ENCODE data around the gene VTI1A. TPM values are rescaled to one million over a fixed set of nuclear protein-coding genes. Genes with fewer than 3 reads are reported as not detected.

The VTI1A gene
- total and polyA plus RNA-seq, 4 donors: 23.5 to 46.7 (median 34.3) TPM

DNA sequence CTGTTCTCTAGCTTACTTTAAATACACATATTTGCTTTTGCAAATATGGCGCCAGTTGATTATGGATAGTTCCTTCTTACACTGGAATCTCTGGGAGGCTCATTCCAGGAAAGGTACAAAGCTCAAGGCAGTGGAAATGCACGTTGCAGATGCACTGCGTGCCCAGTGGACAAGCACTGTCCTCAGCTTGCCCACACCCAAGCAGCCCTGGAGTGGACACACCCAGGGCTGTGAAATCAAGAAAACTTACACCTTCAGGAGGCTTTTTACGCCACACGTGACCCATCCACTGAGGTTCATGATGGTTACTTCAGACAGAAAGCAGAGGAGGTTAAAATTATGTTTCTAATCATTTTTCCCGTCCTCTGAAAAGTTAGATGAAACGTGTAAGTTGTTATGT lies 248.5 kb downstream of the VTI1A start:
- Histone ChIP-seq H3K9me3 (ENCODE audit: control insufficient read depth, insufficient read depth, low read length) (no peaks in the 10 kb centered on the region), H3K36me3 (ENCODE audit: control insufficient read depth, insufficient read depth, low read length) (no peaks in the 10 kb centered on the region), H3K4me3 (ENCODE audit: low read depth, low read length) (no peak overlapping the region), H3K27me3 (ENCODE audit: control insufficient read depth, insufficient read depth, low read length) (no peaks in the 10 kb centered on the region), H3K27ac (ENCODE audit: low read depth, low read length) (no peak overlapping the region), H3K4me1 (ENCODE audit: control insufficient read depth, insufficient read depth, low read length) (no peaks in the 10 kb centered on the region)
- DNase-seq (ENCODE audit: low read depth in 4 of 6, low spot score in 6 of 6): no peak
- 83% methylated on average over 2 of the region's 7 CpGs for WGBS (ENCODE audit: insufficient coverage)

GRCh38 chr10:112696592-112696991 lies 249.6 kb downstream of the VTI1A start:
- H3K4me1 ChIP-seq (ENCODE audit: control insufficient read depth, insufficient read depth, low read length): no peaks in the 10 kb centered on the region
- WGBS (ENCODE audit: insufficient coverage): no CpG with 5 or more reads among the region's 2 CpGs
- no peaks in the 10 kb centered on the region for H3K36me3 ChIP-seq (ENCODE audit: control insufficient read depth, insufficient read depth, low read length)
- DNase-seq (ENCODE audit: low read depth in 4 of 6, low spot score in 6 of 6): no peak
- no peaks in the 10 kb centered on the region for H3K27me3 ChIP-seq (ENCODE audit: control insufficient read depth, insufficient read depth, low read length)
- no peaks in the 10 kb centered on the region for H3K9me3 ChIP-seq (ENCODE audit: control insufficient read depth, insufficient read depth, low read length)
- no peak overlapping the region for H3K27ac ChIP-seq (ENCODE audit: low read depth, low read length)
- no peak overlapping the region for H3K4me3 ChIP-seq (ENCODE audit: low read depth, low read length)

GRCh38 chr10:112698133-112698817 lies 251.3 kb downstream of the VTI1A start:
- Histone ChIP-seq H3K4me3 (ENCODE audit: low read depth, low read length) (no peak overlapping the region), H3K9me3 (ENCODE audit: control insufficient read depth, insufficient read depth, low read length) (no peaks in the 10 kb centered on the region), H3K27ac (ENCODE audit: low read depth, low read length) (no peak overlapping the region), H3K4me1 (ENCODE audit: control insufficient read depth, insufficient read depth, low read length) (no peaks in the 10 kb centered on the region), H3K36me3 (ENCODE audit: control insufficient read depth, insufficient read depth, low read length) (no peaks in the 10 kb centered on the region), H3K27me3 (ENCODE audit: control insufficient read depth, insufficient read depth, low read length) (no peaks in the 10 kb centered on the region)
- 76% methylated on average over 4 of the region's 7 CpGs for WGBS (ENCODE audit: insufficient coverage)
- peak in 1 of 6 donors; percentile 47 for DNase-seq (ENCODE audit: low read depth in 4 of 6, low spot score in 6 of 6)

- Histone ChIP-seq H3K27me3 (ENCODE audit: control insufficient read depth, insufficient read depth, low read length) (no peaks in the 10 kb centered on the region), H3K9me3 (ENCODE audit: control insufficient read depth, insufficient read depth, low read length) (no peaks in the 10 kb centered on the region), H3K36me3 (ENCODE audit: control insufficient read depth, insufficient read depth, low read length) (no peaks in the 10 kb centered on the region), H3K27ac (ENCODE audit: low read depth, low read length) (no peak overlapping the region), H3K4me1 (ENCODE audit: control insufficient read depth, insufficient read depth, low read length) (no peaks in the 10 kb centered on the region), H3K4me3 (ENCODE audit: low read depth, low read length) (no peak overlapping the region)
- DNase-seq (ENCODE audit: low read depth in 4 of 6, low spot score in 6 of 6): no peak
- WGBS (ENCODE audit: insufficient coverage): 92% methylated on average over 4 of the region's 5 CpGs
Measured at GRCh38 chr10:112698818-112699164, 251.8 kb downstream of the VTI1A start.

GRCh38 chr10:112700215-112700671 lies 253.2 kb downstream of the VTI1A start:
- Histone ChIP-seq H3K27me3 (ENCODE audit: control insufficient read depth, insufficient read depth, low read length) (no peaks in the 10 kb centered on the region), H3K4me1 (ENCODE audit: control insufficient read depth, insufficient read depth, low read length) (no peaks in the 10 kb centered on the region), H3K9me3 (ENCODE audit: control insufficient read depth, insufficient read depth, low read length) (no peaks in the 10 kb centered on the region), H3K27ac (ENCODE audit: low read depth, low read length) (no peak overlapping the region), H3K36me3 (ENCODE audit: control insufficient read depth, insufficient read depth, low read length) (no peaks in the 10 kb centered on the region), H3K4me3 (ENCODE audit: low read depth, low read length) (no peak overlapping the region)
- no peak for DNase-seq (ENCODE audit: low read depth in 4 of 6, low spot score in 6 of 6)

- Histone ChIP-seq H3K4me3 (ENCODE audit: low read depth, low read length) (no peak overlapping the region), H3K9me3 (ENCODE audit: control insufficient read depth, insufficient read depth, low read length) (no peaks in the 10 kb centered on the region), H3K27ac (ENCODE audit: low read depth, low read length) (no peak overlapping the region), H3K36me3 (ENCODE audit: control insufficient read depth, insufficient read depth, low read length) (no peaks in the 10 kb centered on the region), H3K27me3 (ENCODE audit: control insufficient read depth, insufficient read depth, low read length) (no peaks in the 10 kb centered on the region), H3K4me1 (ENCODE audit: control insufficient read depth, insufficient read depth, low read length) (no peaks in the 10 kb centered on the region)
- peak in 1 of 6 donors; percentile 53 for DNase-seq (ENCODE audit: low read depth in 4 of 6, low spot score in 6 of 6)
- no CpG with 5 or more reads among the region's 4 CpGs for WGBS (ENCODE audit: insufficient coverage)
Measured at GRCh38 chr10:112701211-112701877, 254.3 kb downstream of the VTI1A start.

DNA sequence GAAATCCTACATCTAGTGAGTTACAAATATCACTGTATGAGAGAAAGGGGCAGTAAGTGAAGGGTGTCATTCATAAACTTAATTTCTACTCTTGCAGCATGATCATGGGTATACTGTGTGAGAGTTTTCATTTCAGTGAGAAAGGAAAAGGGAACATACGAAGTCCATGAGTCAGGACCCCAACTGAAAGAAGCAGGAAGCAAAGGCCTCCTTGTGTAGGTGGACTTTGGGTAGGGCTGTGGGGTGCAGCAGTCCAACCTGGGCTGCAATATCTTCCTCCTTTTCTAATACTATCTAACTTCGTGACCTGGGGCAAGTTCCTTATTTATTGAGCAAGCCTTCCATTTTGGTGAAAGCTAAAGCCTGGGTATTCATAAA lies 254.9 kb downstream of the VTI1A start:
- Histone ChIP-seq H3K9me3 (ENCODE audit: control insufficient read depth, insufficient read depth, low read length) (no peaks in the 10 kb centered on the region), H3K36me3 (ENCODE audit: control insufficient read depth, insufficient read depth, low read length) (no peaks in the 10 kb centered on the region), H3K4me1 (ENCODE audit: control insufficient read depth, insufficient read depth, low read length) (no peaks in the 10 kb centered on the region), H3K27me3 (ENCODE audit: control insufficient read depth, insufficient read depth, low read length) (no peaks in the 10 kb centered on the region), H3K4me3 (ENCODE audit: low read depth, low read length) (no peak overlapping the region), H3K27ac (ENCODE audit: low read depth, low read length) (no peak overlapping the region)
- no peak for DNase-seq (ENCODE audit: low read depth in 4 of 6, low spot score in 6 of 6)
- 100% methylated on average over 1 of the region's 2 CpGs for WGBS (ENCODE audit: insufficient coverage)

DNA sequence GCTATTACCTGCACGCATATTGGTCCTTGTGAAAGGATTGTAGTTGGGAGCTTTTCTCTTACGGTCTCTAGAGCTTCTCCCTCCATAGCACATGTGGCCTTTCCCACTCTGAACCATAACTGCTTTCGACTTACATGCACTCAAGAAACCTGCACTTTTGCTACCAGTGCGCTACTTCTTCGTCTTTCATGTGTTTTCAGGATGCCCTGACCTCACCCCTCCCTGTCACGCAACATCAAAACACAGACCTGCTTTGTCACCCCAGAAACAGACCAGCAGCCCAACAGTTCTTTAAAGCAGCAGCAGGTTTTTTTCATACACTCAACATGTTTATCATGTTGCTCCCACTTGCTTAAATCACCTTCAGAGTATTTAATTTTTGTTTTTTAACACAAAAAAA lies 259.6 kb downstream of the VTI1A start:
- H3K9me3 ChIP-seq (ENCODE audit: control insufficient read depth, insufficient read depth, low read length): no peaks in the 10 kb centered on the region
- 89% methylated on average over 5 of the region's 6 CpGs for WGBS (ENCODE audit: insufficient coverage)
- no peak overlapping the region for H3K27ac ChIP-seq (ENCODE audit: low read depth, low read length)
- no peaks in the 10 kb centered on the region for H3K27me3 ChIP-seq (ENCODE audit: control insufficient read depth, insufficient read depth, low read length)
- no peak for DNase-seq (ENCODE audit: low read depth in 4 of 6, low spot score in 6 of 6)
- no peaks in the 10 kb centered on the region for H3K4me1 ChIP-seq (ENCODE audit: control insufficient read depth, insufficient read depth, low read length)
- no peaks in the 10 kb centered on the region for H3K36me3 ChIP-seq (ENCODE audit: control insufficient read depth, insufficient read depth, low read length)
- H3K4me3 ChIP-seq (ENCODE audit: low read depth, low read length): no peak overlapping the region

DNA sequence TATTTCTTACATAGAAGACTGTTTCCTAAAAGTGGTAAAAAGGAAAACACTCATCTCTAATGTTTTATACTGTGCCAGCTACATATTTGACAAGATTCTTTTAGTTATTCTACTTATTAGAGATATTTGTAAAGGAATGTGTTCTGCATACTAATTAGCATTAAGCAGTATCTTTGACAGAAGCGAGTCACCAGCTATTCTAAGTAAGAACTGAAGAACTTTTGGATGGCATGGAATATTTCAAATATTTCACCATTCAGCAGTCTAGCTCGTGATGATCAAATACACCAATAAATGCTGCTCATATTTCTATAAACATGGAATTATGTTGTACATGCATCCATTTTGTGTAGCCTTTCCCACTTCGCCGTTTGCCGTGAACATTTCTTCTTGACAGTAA lies 261.4 kb downstream of the VTI1A start:
- no peaks in the 10 kb centered on the region for H3K9me3 ChIP-seq (ENCODE audit: control insufficient read depth, insufficient read depth, low read length)
- no peak overlapping the region for H3K4me3 ChIP-seq (ENCODE audit: low read depth, low read length)
- H3K27ac ChIP-seq (ENCODE audit: low read depth, low read length): no peak overlapping the region
- H3K27me3 ChIP-seq (ENCODE audit: control insufficient read depth, insufficient read depth, low read length): no peaks in the 10 kb centered on the region
- H3K36me3 ChIP-seq (ENCODE audit: control insufficient read depth, insufficient read depth, low read length): no peaks in the 10 kb centered on the region
- 95% methylated on average over 3 of the region's 5 CpGs for WGBS (ENCODE audit: insufficient coverage)
- DNase-seq (ENCODE audit: low read depth in 4 of 6, low spot score in 6 of 6): no peak
- no peaks in the 10 kb centered on the region for H3K4me1 ChIP-seq (ENCODE audit: control insufficient read depth, insufficient read depth, low read length)

DNA sequence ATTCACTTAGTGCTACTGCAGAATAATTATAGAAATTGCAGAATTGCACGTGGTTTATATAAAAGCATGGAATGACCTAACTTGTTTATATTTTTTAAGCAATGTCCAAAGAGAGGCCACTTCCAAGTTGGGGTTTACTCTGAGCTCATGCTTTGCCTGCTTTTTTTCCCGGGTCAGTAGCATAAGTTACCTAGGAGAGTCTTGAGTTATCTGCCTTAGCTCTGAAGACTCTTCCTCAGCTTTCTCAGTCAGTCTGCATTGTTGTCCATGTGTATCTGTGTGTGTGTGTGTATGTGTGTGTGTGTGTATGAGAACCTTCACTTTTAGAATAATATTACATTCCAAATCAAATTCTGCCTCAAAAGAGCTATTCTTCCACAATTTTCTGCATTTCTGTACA lies 263.5 kb downstream of the VTI1A start:
- Histone ChIP-seq H3K9me3 (ENCODE audit: control insufficient read depth, insufficient read depth, low read length) (no peaks in the 10 kb centered on the region), H3K27ac (ENCODE audit: low read depth, low read length) (no peak overlapping the region), H3K27me3 (ENCODE audit: control insufficient read depth, insufficient read depth, low read length) (no peaks in the 10 kb centered on the region), H3K4me3 (ENCODE audit: low read depth, low read length) (no peak overlapping the region), H3K4me1 (ENCODE audit: control insufficient read depth, insufficient read depth, low read length) (no peaks in the 10 kb centered on the region), H3K36me3 (ENCODE audit: control insufficient read depth, insufficient read depth, low read length) (no peaks in the 10 kb centered on the region)
- no CpG with 5 or more reads among the region's 2 CpGs for WGBS (ENCODE audit: insufficient coverage)
- DNase-seq (ENCODE audit: low read depth in 4 of 6, low spot score in 6 of 6): no peak

Data from spinal cord (tissue), 10 donors.